ENCODE data around the gene USP36. TPM values are rescaled to one million over a fixed set of nuclear protein-coding genes. Genes with fewer than 3 reads are reported as not detected.

USP36 gene
- total and polyA plus RNA-seq, 11 donors: 11.7 to 40.9 (median 18.3) TPM

- H3K27ac ChIP-seq: no peak overlapping the region
- 59 to 78% (median 65%) methylated on average over 3 of the region's 3 CpGs for WGBS, 4 donors
- no peaks in the 10 kb centered on the region for H3K36me3 ChIP-seq
- intact Hi-C loops (cut with DNase I): no loop called here
- H3K9me3 ChIP-seq: peaks cover 0 to 6% (median 0%) of the 10 kb centered on the region in 12 donors
- ATAC-seq (no peak), DNase-seq (no peak)
- no peak for TF ChIP-seq CTCF (IDR thresholded peaks at IDR 0.05)
- no peak for TF ChIP-seq POLR2A (IDR thresholded peaks at IDR 0.05)
- no peak overlapping the region for H3K4me3 ChIP-seq
- peaks cover 0 to 97% (median 33%) of the 10 kb centered on the region in 12 donors for H3K4me1 ChIP-seq
- no peaks in the 10 kb centered on the region for H3K27me3 ChIP-seq
These were observed 74.8 kb downstream of the USP36 start for GRCh38 chr17:78765821-78766220.

GRCh38 chr17:78764871-78765270 lies 75.7 kb downstream of the USP36 start:
- intact Hi-C loops (cut with DNase I): no loop called here
- Histone ChIP-seq H3K4me1 (peaks cover 0 to 97% (median 35%) of the 10 kb centered on the region in 12 donors), H3K4me3 (no peak overlapping the region), H3K36me3 (no peaks in the 10 kb centered on the region), H3K27me3 (no peaks in the 10 kb centered on the region), H3K27ac (no peak overlapping the region), H3K9me3 (peaks cover 0 to 6% (median 0%) of the 10 kb centered on the region in 12 donors)
- WGBS, 4 donors: 88 to 91% (median 90%) methylated on average over 8 of the region's 8 CpGs
- ATAC-seq (no peak), DNase-seq (no peak)
- TF ChIP-seq CTCF (IDR thresholded peaks at IDR 0.05): no peak
- TF ChIP-seq POLR2A (IDR thresholded peaks at IDR 0.05): no peak

- H3K9me3 ChIP-seq: peaks cover 0 to 6% (median 0%) of the 10 kb centered on the region in 12 donors
- no peak for TF ChIP-seq POLR2A (IDR thresholded peaks at IDR 0.05)
- TF ChIP-seq CTCF (IDR thresholded peaks at IDR 0.05): no peak
- intact Hi-C loops (cut with DNase I): no loop called here
- ATAC-seq (no peak), DNase-seq (no peak)
- WGBS, 4 donors: 95 to 98% (median 96%) methylated on average over 3 of the region's 3 CpGs
- H3K36me3 ChIP-seq: no peaks in the 10 kb centered on the region
- H3K27me3 ChIP-seq: no peaks in the 10 kb centered on the region
- no peak overlapping the region for H3K4me3 ChIP-seq
- H3K4me1 ChIP-seq: peaks cover 0 to 97% (median 47%) of the 10 kb centered on the region in 12 donors
- H3K27ac ChIP-seq: no peak overlapping the region
These were observed 77.1 kb downstream of the USP36 start for GRCh38 chr17:78763561-78763960.

GRCh38 chr17:78761789-78762406 lies 78.7 kb downstream of the USP36 start:
- intact Hi-C loops (cut with DNase I): no loop called here
- H3K9me3 ChIP-seq: peaks cover 0 to 6% (median 0%) of the 10 kb centered on the region in 12 donors
- H3K27me3 ChIP-seq: no peaks in the 10 kb centered on the region
- H3K27ac ChIP-seq: peak overlapping the region in 9 of 12 donors; percentile 5 to 69 (median 31)
- TF ChIP-seq CTCF (IDR thresholded peaks at IDR 0.05) (no peak), POLR2A (IDR thresholded peaks at IDR 0.05) (no peak)
- no peak for DNase-seq
- H3K4me3 ChIP-seq: no peak overlapping the region
- peak in 2 of 4 donors; percentile 21 to 39 for ATAC-seq
- 44 to 57% (median 50%) methylated on average over 5 of the region's 5 CpGs for WGBS, 4 donors
- H3K4me1 ChIP-seq: peaks cover 0 to 97% (median 49%) of the 10 kb centered on the region in 12 donors
- no peaks in the 10 kb centered on the region for H3K36me3 ChIP-seq
